Suprapubic skin (tissue), 4 donors: ENCODE results near the gene PTPRJ. TPM values are rescaled to one million over a fixed set of nuclear protein-coding genes. Genes with fewer than 3 reads are reported as not detected.

Experiments
- DNase-seq, 2 donors: peaks; one replicate each; pipeline ENCODE4 v3.0.0-alpha.2; 2019; ENCODE audit warnings: low spot score in 2 of 2
- H3K27ac ChIP-seq: fragments of 200-600 bp; sonication (generic); one replicate; pipeline ENCODE4 v1.5.1; 2019
- H3K27me3 ChIP-seq: fragments of 200-600 bp; sonication (generic); one replicate; pipeline ENCODE4 v1.5.1; 2019
- H3K36me3 ChIP-seq: fragments of 200-600 bp; sonication (generic); one replicate; pipeline ENCODE4 v1.5.1; 2019
- H3K4me1 ChIP-seq: fragments of 200-600 bp; sonication (generic); one replicate; pipeline ENCODE4 v1.5.1; 2019
- H3K4me3 ChIP-seq: fragments of 200-600 bp; sonication (generic); one replicate; pipeline ENCODE4 v1.5.1; 2019; ENCODE audit warnings: mild to moderate bottlenecking
- H3K9me3 ChIP-seq: fragments of 200-600 bp; sonication (generic); one replicate; pipeline ENCODE4 v1.5.1; 2019
- CTCF ChIP-seq, 2 donors: fragments of 200-600 bp in 1 of 2; fragments of 450-650 bp in 1 of 2; sonication (generic) in 1 of 2; IDR thresholded peaks; one replicate each; pipeline ENCODE4 v1.5.1; 2016 to 2019; ENCODE audit warnings: antibody characterized with exemption in 2 of 2, mild to moderate bottlenecking in 1 of 2, moderate library complexity in 1 of 2
- EP300 ChIP-seq: sonication (generic); formaldehyde crosslinking; IDR thresholded peaks from one replicate; pipeline ENCODE4 v1.6.1; 2017; ENCODE audit warnings: antibody characterized with exemption
- POLR2A ChIP-seq, 2 donors: fragments of 450-650 bp; IDR thresholded peaks; one replicate each; pipeline ENCODE4 v1.6.1; 2017; ENCODE audit warnings: antibody characterized with exemption in 2 of 2, mild to moderate bottlenecking in 2 of 2, moderate library complexity in 2 of 2
- POLR2AphosphoS5 ChIP-seq, 3 donors: sonication (generic); formaldehyde crosslinking; IDR thresholded peaks; one replicate each; pipeline ENCODE4 v1.6.1; 2017; ENCODE audit warnings: antibody characterized with exemption in 3 of 3
- WGBS: methylation state at CpG from one replicate; pipeline ENCODE4 v1.1.5; 2018; 5-methylcytosine and 5-hydroxymethylcytosine counted together
- total RNA-seq, 4 donors: library from RNA; depleted of rRNA; stranded (reverse); fragments of >200 nt; gene quantifications; one replicate each; pipeline ENCODE4 v1.1.0, GENCODE V29; 2016

Gene PTPRJ
- total RNA-seq, 4 donors from 2014 or later, result 4.0 to 15.5 (median 13.1) TPM

- no peaks in the 10 kb centered on the region for H3K9me3 ChIP-seq
- no peaks in the 10 kb centered on the region for H3K36me3 ChIP-seq
- no peak for DNase-seq
- peak overlapping the region; percentile 56 for H3K27ac ChIP-seq
- 32% methylated on average over 2 of the region's 2 CpGs for WGBS
- peaks cover 27% of the 10 kb centered on the region for H3K4me1 ChIP-seq
- no peak overlapping the region for H3K4me3 ChIP-seq
- TF ChIP-seq POLR2AphosphoS5 (IDR thresholded peaks at IDR 0.05), result no peak
- TF ChIP-seq EP300, result no peak
- TF ChIP-seq CTCF (IDR thresholded peaks at IDR 0.05), result no peak
- no peak for TF ChIP-seq POLR2A (IDR thresholded peaks at IDR 0.05)
- no peaks in the 10 kb centered on the region for H3K27me3 ChIP-seq
These were observed 83.1 kb downstream of the PTPRJ start for GRCh38 chr11:48063424-48063978.

GRCh38 chr11:48064306-48064705 lies 83.9 kb downstream of the PTPRJ start:
- H3K27ac ChIP-seq, result peak overlapping the region; percentile 56
- peaks cover 27% of the 10 kb centered on the region for H3K4me1 ChIP-seq
- H3K4me3 ChIP-seq, result no peak overlapping the region
- H3K27me3 ChIP-seq, result no peaks in the 10 kb centered on the region
- no peaks in the 10 kb centered on the region for H3K36me3 ChIP-seq
- peak in 1 of 2 donors; percentile 17 for DNase-seq
- TF ChIP-seq EP300 (no peak), POLR2A (IDR thresholded peaks at IDR 0.05) (no peak), CTCF (IDR thresholded peaks at IDR 0.05) (no peak), POLR2AphosphoS5 (IDR thresholded peaks at IDR 0.05) (no peak)
- no peaks in the 10 kb centered on the region for H3K9me3 ChIP-seq
- 82% methylated on average over 8 of the region's 8 CpGs for WGBS

GRCh38 chr11:48066881-48067800 lies 86.8 kb downstream of the PTPRJ start:
- Histone ChIP-seq H3K4me1 (peaks cover 27% of the 10 kb centered on the region), H3K27ac (no peak overlapping the region), H3K9me3 (no peaks in the 10 kb centered on the region), H3K27me3 (no peaks in the 10 kb centered on the region), H3K4me3 (no peak overlapping the region), H3K36me3 (no peaks in the 10 kb centered on the region)
- peak in 1 of 2 donors; percentile 48 for DNase-seq
- no peak for TF ChIP-seq EP300
- TF ChIP-seq CTCF (IDR thresholded peaks at IDR 0.05), result no peak
- no peak for TF ChIP-seq POLR2AphosphoS5 (IDR thresholded peaks at IDR 0.05)
- no peak for TF ChIP-seq POLR2A (IDR thresholded peaks at IDR 0.05)
- 73% methylated on average over 10 of the region's 10 CpGs for WGBS

GRCh38 chr11:48073031-48073861 lies 92.9 kb downstream of the PTPRJ start:
- no peak overlapping the region for H3K4me3 ChIP-seq
- H3K9me3 ChIP-seq, result no peaks in the 10 kb centered on the region
- peak in 1 of 2 donors; percentile 19 for DNase-seq
- H3K27ac ChIP-seq, result no peak overlapping the region
- 74% methylated on average over 8 of the region's 8 CpGs for WGBS
- H3K27me3 ChIP-seq, result no peaks in the 10 kb centered on the region
- TF ChIP-seq POLR2AphosphoS5 (IDR thresholded peaks at IDR 0.05) (no peak), CTCF (IDR thresholded peaks at IDR 0.05) (no peak), POLR2A (IDR thresholded peaks at IDR 0.05) (no peak), EP300 (no peak)
- H3K36me3 ChIP-seq, result no peaks in the 10 kb centered on the region
- H3K4me1 ChIP-seq, result no peaks in the 10 kb centered on the region
